H1 (cell line): ENCODE results near the gene NOTCH4. TPM values are rescaled to one million over a fixed set of nuclear protein-coding genes. Genes with fewer than 3 reads are reported as not detected.
A peak's percentile ranks its signal among the peaks of the same experiment; 100 is the strongest.

ENCODE experiments used
- CTCF ChIA-PET: fragments of 300-600 bp; sonication (Branson Sonifier 250); formaldehyde crosslinking; loops from one replicate; lab custom pipeline; 2021; ENCODE audit not compliant: partially characterized antibody; lab: Charles Lee
- POLR2A ChIA-PET: fragments of 300-600 bp; sonication (Branson Sonifier 250); formaldehyde crosslinking; loops from one replicate; lab custom pipeline; 2021; ENCODE audit warnings: inconsistent platforms; ENCODE audit not compliant: partially characterized antibody; lab: Charles Lee
- DNase-seq, 2 experiments: peaks; one replicate each; pipeline versions ENCODE4 v3.0.0 to v3.0.0-alpha.2; 2010 to 2022; ENCODE audit warnings: low spot score in 2 of 2, low read depth in 1 of 2, mixed read lengths in 1 of 2
- FAIRE-seq: peaks from 2 replicates; lab custom pipeline; 2011; peaks lifted over from hg19 to GRCh38; lab: Jason Lieb, UNC
- H2AFZ ChIP-seq: 2 replicates; pipeline ENCODE4 v1.8.1; 2012; ENCODE audit warnings: low read length, inconsistent platforms
- H2AK5ac ChIP-seq: 2 replicates; pipeline ENCODE4 v1.6.1; 2013; ENCODE audit warnings: low read depth, low read length
- H2BK120ac ChIP-seq: replicated peaks from 2 replicates; pipeline ENCODE3; 2013; ENCODE audit warnings: low read depth, low read length, inconsistent platforms
- H2BK12ac ChIP-seq: 2 replicates; pipeline ENCODE4 v1.6.1; 2013; ENCODE audit warnings: low read depth, low read length
- H2BK15ac ChIP-seq: 2 replicates; pipeline ENCODE4 v1.6.1; 2013; ENCODE audit warnings: low read length
- H2BK20ac ChIP-seq: 2 replicates; pipeline ENCODE4 v1.6.1; 2013; ENCODE audit warnings: low read length
- H2BK5ac ChIP-seq: 2 replicates; pipeline ENCODE4 v1.6.1; 2013; ENCODE audit warnings: low read depth, low read length
- H3K14ac ChIP-seq: 2 replicates; pipeline ENCODE4 v1.6.1; 2013; ENCODE audit warnings: inconsistent platforms; ENCODE audit not compliant: insufficient read length
- H3K18ac ChIP-seq: 2 replicates; pipeline ENCODE4 v1.6.1; 2013; ENCODE audit warnings: low read length; ENCODE audit errors: extremely low read depth
- H3K23ac ChIP-seq: 2 replicates; pipeline ENCODE4 v1.6.1; 2013; ENCODE audit warnings: inconsistent platforms; ENCODE audit not compliant: insufficient read length
- H3K23me2 ChIP-seq: 2 replicates; pipeline ENCODE4 v1.6.1; 2013; ENCODE audit warnings: low read depth, low read length
- H3K27ac ChIP-seq: 2 replicates; pipeline ENCODE4 v1.6.1; 2011; ENCODE audit warnings: low read depth, low read length, inconsistent platforms
- H3K27me3 ChIP-seq, 4 experiments: replicated peaks in 1 of 4; 1 replicate in 1 of 4; 2 replicates in 3 of 4; pipeline versions ENCODE4 v1.6.1 to v1.8.1; 2011 to 2013; ENCODE audit warnings: low read length in 3 of 4, mild to moderate bottlenecking in 3 of 4, inconsistent platforms in 2 of 4, mixed read lengths in 2 of 4, moderate library complexity in 1 of 4; ENCODE audit not compliant: control insufficient read depth in 3 of 4, insufficient read depth in 3 of 4; ENCODE audit errors: extremely low read depth in 1 of 4
- H3K36me3 ChIP-seq, 4 experiments: 2 replicates each; pipeline versions ENCODE4 v1.6.1 to v1.8.1; 2011 to 2013; ENCODE audit warnings: mild to moderate bottlenecking in 4 of 4, low read length in 3 of 4, moderate library complexity in 2 of 4, control low read depth in 1 of 4, inconsistent platforms in 1 of 4; ENCODE audit not compliant: insufficient read depth in 4 of 4, control insufficient read depth in 2 of 4
- H3K4ac ChIP-seq: replicated peaks from 2 replicates; pipeline ENCODE3; 2013; ENCODE audit warnings: low read length, low read depth, mixed read lengths, inconsistent platforms; ENCODE audit not compliant: insufficient read length
- H3K4me1 ChIP-seq, 4 experiments: replicated peaks in 1 of 4; 1 replicate in 1 of 4; 2 replicates in 3 of 4; pipeline versions ENCODE4 v1.6.1 to v1.8.1; 2011 to 2013; ENCODE audit warnings: low read length in 3 of 4, inconsistent platforms in 2 of 4, mixed read lengths in 1 of 4; ENCODE audit not compliant: insufficient read depth in 4 of 4, control insufficient read depth in 3 of 4
- H3K4me2 ChIP-seq, 2 experiments: 2 replicates each; pipeline versions ENCODE4 v1.6.1 to v1.8.1; 2011 to 2013; ENCODE audit warnings: low read depth in 2 of 2, low read length in 2 of 2, control low read depth in 1 of 2, inconsistent platforms in 1 of 2, mild to moderate bottlenecking in 1 of 2; ENCODE audit not compliant: insufficient read depth in 1 of 2
- H3K4me3 ChIP-seq, 4 experiments: fragments of 200-600, 300-600 bp in 1 of 4; sonication (generic), shearing (Covaris generic), sonication (Bioruptor Twin) in 1 of 4; 2 replicates each; pipeline versions ENCODE4 v1.5.1 to v1.8.1; 2011 to 2016; ENCODE audit warnings: low read length in 4 of 4, low read depth in 3 of 4, control low read depth in 2 of 4, inconsistent platforms in 2 of 4, mild to moderate bottlenecking in 2 of 4, mixed read lengths in 1 of 4, moderate library complexity in 1 of 4; ENCODE audit not compliant: insufficient read depth in 2 of 4; ENCODE audit errors: extremely low read depth in 1 of 4
- H3K56ac ChIP-seq: replicated peaks from 2 replicates; pipeline ENCODE3; 2013; ENCODE audit warnings: low read depth, mild to moderate bottlenecking, mixed read lengths, low read length, inconsistent platforms; ENCODE audit not compliant: insufficient read length
- H3K79me1 ChIP-seq: 2 replicates; pipeline ENCODE4 v1.6.1; 2013; ENCODE audit warnings: low read depth, low read length, control low read depth
- H3K79me2 ChIP-seq, 2 experiments: 2 replicates each; pipeline versions ENCODE4 v1.6.1 to v1.8.1; 2012 to 2013; ENCODE audit warnings: low read length in 2 of 2, mild to moderate bottlenecking in 2 of 2, inconsistent platforms in 1 of 2; ENCODE audit not compliant: insufficient read depth in 2 of 2, control insufficient read depth in 1 of 2
- H3K9ac ChIP-seq, 4 experiments: replicated peaks in 1 of 4; 1 replicate in 1 of 4; 2 replicates in 3 of 4; pipeline versions ENCODE4 v1.6.1 to v1.8.1; 2011 to 2013; ENCODE audit warnings: low read depth in 3 of 4, low read length in 3 of 4, control low read depth in 2 of 4, mild to moderate bottlenecking in 2 of 4, moderate library complexity in 2 of 4, inconsistent platforms in 1 of 4; ENCODE audit errors: extremely low read depth in 1 of 4
- H3K9me3 ChIP-seq, 2 experiments: 2 replicates each; pipeline versions ENCODE4 v1.6.1 to v1.8.1; 2012 to 2013; ENCODE audit warnings: mild to moderate bottlenecking in 2 of 2, moderate library complexity in 2 of 2, control low read depth in 1 of 2, inconsistent platforms in 1 of 2, low read depth in 1 of 2, low read length in 1 of 2, mixed read lengths in 1 of 2; ENCODE audit not compliant: insufficient read depth in 2 of 2
- H4K20me1 ChIP-seq, 2 experiments: replicated peaks in 1 of 2; 2 replicates each; pipeline versions ENCODE3 to v1.8.1; 2011 to 2013; ENCODE audit warnings: inconsistent platforms in 2 of 2, low read length in 2 of 2, mild to moderate bottlenecking in 1 of 2; ENCODE audit not compliant: insufficient read depth in 2 of 2, control insufficient read depth in 1 of 2
- H4K5ac ChIP-seq: 2 replicates; pipeline ENCODE4 v1.6.1; 2013; ENCODE audit warnings: low read length, low read depth, mixed read lengths, inconsistent platforms; ENCODE audit not compliant: insufficient read length
- H4K8ac ChIP-seq: 2 replicates; pipeline ENCODE4 v1.8.0; 2013; ENCODE audit warnings: mild to moderate bottlenecking, moderate library complexity, low read length, inconsistent platforms; ENCODE audit not compliant: insufficient read depth; ENCODE audit errors: extremely low read depth
- H4K91ac ChIP-seq: replicated peaks from 2 replicates; pipeline ENCODE3; 2013; ENCODE audit warnings: low read length, mixed read lengths, inconsistent platforms; ENCODE audit not compliant: insufficient read length
- ASH2L ChIP-seq: fragments of 200-600, 300-600 bp; sonication (generic); IDR thresholded peaks from one replicate; pipeline ENCODE4 v1.7.1; 2017; ENCODE audit warnings: low read length
- BRCA1 ChIP-seq: IDR thresholded peaks from 2 replicates; pipeline ENCODE4 v1.6.1; 2012; ENCODE audit warnings: low read depth, low read length, improper control_type of control experiment
- CBX5 ChIP-seq: fragments of 300-800, 300-1000 bp; sonication (generic); IDR thresholded peaks from 2 replicates; pipeline ENCODE4 v1.7.1; 2016; ENCODE audit warnings: antibody characterized with exemption, low read length, low read depth
- GABPA ChIP-seq: IDR thresholded peaks from 2 replicates; pipeline ENCODE4 v1.6.1; 2011; ENCODE audit warnings: mild to moderate bottlenecking, low read length, moderate library complexity, borderline replicate concordance; ENCODE audit not compliant: insufficient read depth
- JUND ChIP-seq: IDR thresholded peaks from 2 replicates; pipeline ENCODE4 v1.6.1; 2011; ENCODE audit warnings: mild to moderate bottlenecking, improper control_type of control experiment, low read length
- KDM1A ChIP-seq: fragments of 200-600, 300-600 bp; sonication (generic); IDR thresholded peaks from 2 replicates; pipeline ENCODE4 v1.7.1; 2016; ENCODE audit warnings: mild to moderate bottlenecking, low read length, borderline replicate concordance
- KDM5A ChIP-seq: fragments of 200-600 bp; IDR thresholded peaks from 2 replicates; pipeline ENCODE4 v1.7.1; 2012; ENCODE audit warnings: mild to moderate bottlenecking, low read length, inconsistent platforms, mixed read lengths
- NANOG ChIP-seq: IDR thresholded peaks from 2 replicates; pipeline ENCODE4 v1.6.1; 2011; ENCODE audit warnings: low read length, low read depth, mild to moderate bottlenecking, inconsistent platforms; ENCODE audit not compliant: insufficient read depth, poor library complexity, severe bottlenecking
- POU5F1 ChIP-seq: IDR thresholded peaks from 2 replicates; pipeline ENCODE4 v1.6.1; 2011; ENCODE audit warnings: low read depth, mild to moderate bottlenecking, low read length, moderate library complexity
- RAD21 ChIP-seq, 2 experiments: IDR thresholded peaks in 1 of 2; conservative IDR thresholded peaks in 1 of 2; 2 replicates each; pipeline ENCODE4 v1.6.1; 2011; ENCODE audit warnings: low read depth in 2 of 2, low read length in 2 of 2, improper control_type of control experiment in 1 of 2, inconsistent platforms in 1 of 2, mild to moderate bottlenecking in 1 of 2, moderate library complexity in 1 of 2
- SIX5 ChIP-seq: IDR thresholded peaks from 2 replicates; pipeline ENCODE4 v1.6.1; 2011; ENCODE audit warnings: mild to moderate bottlenecking, low read depth, low read length
- SP2 ChIP-seq: IDR thresholded peaks from 2 replicates; pipeline ENCODE4 v1.6.1; 2012; ENCODE audit warnings: mild to moderate bottlenecking, low read length, inconsistent platforms
- TAF7 ChIP-seq: optimal IDR thresholded peaks from 2 replicates; pipeline ENCODE3; 2011; ENCODE audit warnings: low read depth, mild to moderate bottlenecking, inconsistent platforms, low read length, moderate library complexity, borderline replicate concordance
- YY1 ChIP-seq: IDR thresholded peaks from 2 replicates; pipeline ENCODE4 v1.6.1; 2011; ENCODE audit warnings: low read depth, mild to moderate bottlenecking, low read length
- ZNF274 ChIP-seq: IDR thresholded peaks from 2 replicates; pipeline ENCODE4 v1.7.0; 2012; ENCODE audit warnings: low read length, borderline replicate concordance; ENCODE audit errors: extremely low read depth
- polyA plus RNA-seq, 7 experiments: library from polyadenylated mRNA; depleted of rRNA in 3 of 7; stranded (reverse) in 5 of 7; unstranded in 2 of 7; fragments of >200 nt in 5 of 7; fragments of 200-250 nt in 2 of 7; gene quantifications; 1 replicate in 5 of 7; 2 replicates in 1 of 7; 4 replicates in 1 of 7; pipeline versions ENCODE4 v1.2.1 to v1.2.3, GENCODE V29; 2011 to 2013; ENCODE audit warnings: missing spikeins in 2 of 7, mixed read lengths in 2 of 7
- total RNA-seq: library from RNA; stranded (reverse); fragmentation: NEBNext Ultra II Directional; extraction: Animal tissue kit (Norgen Biotek cat#: 25700); gene quantifications from 2 replicates; pipeline ENCODE4 v1.2.1, GENCODE V29; 2021

Gene NOTCH4
- total and polyA plus RNA-seq, 2 of the 8 experiments (the other 6 are each of a cell fraction or from before 2014, with no cell fraction given): 1.9 to 2.8 TPM

GRCh38 chr6:32164295-32164694 lies 59.6 kb downstream of the NOTCH4 start, which contains the start of gene EGFL8:
TSS of gene EGFL8 (plus strand) at chr6:32164595. CDS start at chr6:32166166, 1,571 bp downstream.
- Histone ChIP-seq H3K36me3 (peaks cover 2 to 21% (median 14%) of the 10 kb centered on the region in 4 experiments; a peak in 7 of 8 replicates), H2BK120ac (no peak within 1 kb of the TSS), H3K9me3 (no peaks in the 10 kb centered on the region), H4K91ac (no peak within 1 kb of the TSS), H4K5ac (no peak within 1 kb of the TSS), H3K18ac (no peak within 1 kb of the TSS), H3K4me1 (peaks cover 0 to 5% (median 2%) of the 10 kb centered on the region in 4 experiments; a peak in 3 of 7 replicates), H3K4me3 (no peak within 1 kb of the TSS), H2BK15ac (no peak within 1 kb of the TSS), H3K4me2 (no peak within 1 kb of the TSS), H3K79me1 (no peaks in the 10 kb centered on the region), H2AK5ac (no peak within 1 kb of the TSS), H3K79me2 (no peaks in the 10 kb centered on the region), H2BK20ac (no peak within 1 kb of the TSS), H2AFZ (no peak within 1 kb of the TSS), H3K27me3 (no peaks in the 10 kb centered on the region), H4K8ac (no peak within 1 kb of the TSS), H3K4ac (peak within 1 kb of the TSS; percentile 53), H3K14ac (no peak within 1 kb of the TSS), H3K23ac (no peak within 1 kb of the TSS), H4K20me1 (peaks cover 4 to 5% of the 10 kb centered on the region in 2 experiments), H3K23me2 (no peaks in the 10 kb centered on the region), H3K9ac (no peak within 1 kb of the TSS), H3K27ac (no peak within 1 kb of the TSS), H2BK5ac (no peak within 1 kb of the TSS), H2BK12ac (no peak within 1 kb of the TSS), H3K56ac (no peak within 1 kb of the TSS)
- FAIRE-seq (no peak), DNase-seq (no peak)
- ChIA-PET POLR2A (interaction anchor here (0.8 to 6.8 kb wide), 11 partner anchors 10 to 55 kb away, joined by 3 to 49 read pairs (median 6); partner anchors contain the start of genes AGPAT1, ATF6B, PRRT1 and TNXB), CTCF (interaction anchor here (0.7 to 6.7 kb wide), 8 partner anchors 10 to 45 kb away, joined by 3 to 72 read pairs (median 3); partner anchors contain the start of gene PRRT1)
- TF ChIP-seq SP2 (no peak), GABPA (no peak), BRCA1 (no peak), POU5F1 (no peak), JUND (no peak), CBX5 (no peak), YY1 (no peak), KDM5A (no peak), ASH2L (no peak), KDM1A (no peak), SIX5 (no peak), NANOG (no peak), RAD21 (IDR thresholded peaks at IDR 0.05 in 1 of 2, conservative IDR thresholded peaks at IDR 0.05 in 1 of 2; ENCODE audit: low read depth in 2 of 2, low read length in 2 of 2) (no peak), TAF7 (no peak), ZNF274 (no peak)
